Measurements from ENCODE around the gene ZNF77.
"Not testable (repeated sequence)": the region's sequence is repeated elsewhere in the genome, so short reads cannot be mapped to it uniquely, and the experiment has no call there.

ZNF77 gene

GRCh38 chr19:2944403-2944774 is 382 bp downstream of the ZNF77 start:
- FAIRE-seq: no peak
- DNase-seq (ENCODE audit: insufficient read length, low spot score): no peak
- TF ChIP-seq CTCF (IDR thresholded peaks at IDR 0.05; ENCODE audit: insufficient read depth, missing control alignments): no peak

GRCh38 chr19:2942928-2943640 is 1.7 kb downstream of the ZNF77 start:
- no peak for FAIRE-seq
- no peak for TF ChIP-seq CTCF (IDR thresholded peaks at IDR 0.05; ENCODE audit: insufficient read depth, missing control alignments)

GRCh38 chr19:2935863-2936262 is 8.9 kb downstream of the ZNF77 start:
- not testable (repeated sequence) for FAIRE-seq

More at GRCh38 chr19:2942928-2943640, 1.7 kb downstream of the ZNF77 start:
- DNase-seq (ENCODE audit: insufficient read length, low spot score): no peak

GRCh38 chr19:2933490-2933910 is 11.3 kb downstream of the ZNF77 start:
- no peak for FAIRE-seq
- no peak for DNase-seq (ENCODE audit: insufficient read length, low spot score)
- TF ChIP-seq CTCF (IDR thresholded peaks at IDR 0.05; ENCODE audit: insufficient read depth, missing control alignments): no peak

More at GRCh38 chr19:2935863-2936262, 8.9 kb downstream of the ZNF77 start:
- DNase-seq (ENCODE audit: insufficient read length, low spot score): not testable (repeated sequence)

- DNase-seq (ENCODE audit: insufficient read length, low spot score): no peak
- TF ChIP-seq CTCF (IDR thresholded peaks at IDR 0.05; ENCODE audit: insufficient read depth, missing control alignments): no peak
- FAIRE-seq: no peak
These were observed 17.7 kb downstream of the ZNF77 start for GRCh38 chr19:2927032-2927430.

- TF ChIP-seq CTCF (IDR thresholded peaks at IDR 0.05; ENCODE audit: insufficient read depth, missing control alignments): no peak
- no peak for FAIRE-seq
- DNase-seq (ENCODE audit: insufficient read length, low spot score): no peak
These were observed 18.3 kb downstream of the ZNF77 start for GRCh38 chr19:2926341-2927031.

GRCh38 chr19:2923510-2923909 is 21.3 kb downstream of the ZNF77 start:
- DNase-seq (ENCODE audit: insufficient read length, low spot score) (no peak), FAIRE-seq (no peak)
- no peak for TF ChIP-seq CTCF (IDR thresholded peaks at IDR 0.05; ENCODE audit: insufficient read depth, missing control alignments)
